Mesothelial cell of epicardium (in vitro differentiated cells): ENCODE results near the gene FAM193A. TPM values are rescaled to one million over a fixed set of nuclear protein-coding genes. Genes with fewer than 3 reads are reported as not detected.

Experiments
- DNase-seq, 2 experiments: peaks; one replicate each; pipeline ENCODE4 v3.0.0; 2021; ENCODE audit warnings: low spot score in 2 of 2; ENCODE audit not compliant: unreplicated experiment in 2 of 2
- H3K27ac Mint-ChIP-seq: 2 replicates; pipeline ENCODE4 v1.8.0; 2021; ENCODE audit warnings: mixed read lengths
- H3K27me3 Mint-ChIP-seq: 2 replicates; pipeline ENCODE4 v1.8.0; 2021; ENCODE audit warnings: low read depth, mixed read lengths
- H3K36me3 Mint-ChIP-seq: 2 replicates; pipeline ENCODE4 v1.8.0; 2021; ENCODE audit warnings: mixed read lengths
- H3K4me1 Mint-ChIP-seq: 2 replicates; pipeline ENCODE4 v1.8.0; 2021; ENCODE audit warnings: mixed read lengths
- H3K4me3 Mint-ChIP-seq: 2 replicates; pipeline ENCODE4 v1.8.0; 2021; ENCODE audit warnings: mild to moderate bottlenecking, moderate library complexity, mixed read lengths
- H3K9me3 Mint-ChIP-seq: 2 replicates; pipeline ENCODE4 v1.8.0; 2021; ENCODE audit warnings: mixed read lengths
- total RNA-seq: library from RNA; stranded (reverse); gene quantifications from 3 replicates; pipeline ENCODE4 v1.2.1, GENCODE V29; 2021
- TF ChIP-seq, protein P1 (sequence below): fragments of 200-600 bp; sonication (generic); IDR thresholded peaks from one replicate; pipeline ENCODE4 v1.5.0; 2021; ENCODE audit warnings: antibody characterized with exemption; ENCODE audit not compliant: unreplicated experiment

Gene FAM193A
- total RNA-seq, 1 donor from 2014 or later: 48.1 TPM

DNA sequence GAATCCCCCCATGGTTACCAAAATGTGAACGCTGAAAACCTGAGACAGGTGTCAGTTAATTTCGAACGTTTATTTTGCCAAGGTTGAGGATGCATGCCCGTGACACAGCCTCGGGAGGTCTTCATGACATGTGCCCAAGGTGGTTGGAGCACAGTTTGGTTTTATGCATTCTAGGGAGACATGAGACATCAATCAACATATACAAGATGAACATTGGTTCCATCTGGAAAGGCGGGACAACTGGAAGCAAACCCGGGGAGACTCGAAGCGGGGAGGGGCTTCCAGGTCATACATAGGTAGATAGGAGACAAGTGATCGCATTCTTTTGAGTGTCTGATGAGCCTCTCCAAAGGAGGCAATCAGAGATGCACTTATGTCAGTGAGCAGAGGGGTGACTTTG is 245.5 kb downstream of the FAM193A start:
- no peak for DNase-seq
- Mint-ChIP-seq H3K9me3 (peaks cover 12% of the 10 kb centered on the region), H3K4me3 (no peak overlapping the region), H3K36me3 (no peaks in the 10 kb centered on the region), H3K27me3 (peaks cover 16% of the 10 kb centered on the region), H3K4me1 (peaks cover 2% of the 10 kb centered on the region), H3K27ac (no peak overlapping the region)
- TF ChIP-seq, protein P1, sequence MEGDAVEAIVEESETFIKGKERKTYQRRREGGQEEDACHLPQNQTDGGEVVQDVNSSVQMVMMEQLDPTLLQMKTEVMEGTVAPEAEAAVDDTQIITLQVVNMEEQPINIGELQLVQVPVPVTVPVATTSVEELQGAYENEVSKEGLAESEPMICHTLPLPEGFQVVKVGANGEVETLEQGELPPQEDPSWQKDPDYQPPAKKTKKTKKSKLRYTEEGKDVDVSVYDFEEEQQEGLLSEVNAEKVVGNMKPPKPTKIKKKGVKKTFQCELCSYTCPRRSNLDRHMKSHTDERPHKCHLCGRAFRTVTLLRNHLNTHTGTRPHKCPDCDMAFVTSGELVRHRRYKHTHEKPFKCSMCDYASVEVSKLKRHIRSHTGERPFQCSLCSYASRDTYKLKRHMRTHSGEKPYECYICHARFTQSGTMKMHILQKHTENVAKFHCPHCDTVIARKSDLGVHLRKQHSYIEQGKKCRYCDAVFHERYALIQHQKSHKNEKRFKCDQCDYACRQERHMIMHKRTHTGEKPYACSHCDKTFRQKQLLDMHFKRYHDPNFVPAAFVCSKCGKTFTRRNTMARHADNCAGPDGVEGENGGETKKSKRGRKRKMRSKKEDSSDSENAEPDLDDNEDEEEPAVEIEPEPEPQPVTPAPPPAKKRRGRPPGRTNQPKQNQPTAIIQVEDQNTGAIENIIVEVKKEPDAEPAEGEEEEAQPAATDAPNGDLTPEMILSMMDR: no peak

Other genes starting within 250 kb of the FAM193A start
- 0.38 to 0.51 TPM (median 0.45 TPM) in 3 replicates for gene ZFYVE28, start 118.0 kb upstream of the FAM193A start, total RNA-seq
- gene CFAP99, start 117.7 kb upstream of the FAM193A start, total RNA-seq: 0.11 TPM in 1 of 3 replicates, not detected in the others
- 59.8 to 63.8 TPM (median 61.0 TPM) in 3 replicates for gene RNF4, start 67.5 kb upstream of the FAM193A start, total RNA-seq
- gene TNIP2, start 219.7 kb downstream of the FAM193A start, total RNA-seq: 23.8 to 25.9 TPM (median 25.0 TPM) in 3 replicates